ENCODE results near the gene CRYBB1.

Gene CRYBB1

GRCh38 chr22:26552466-26552865, 65.4 kb downstream of the CRYBB1 start:
- no peak for DNase-seq (ENCODE audit: low read depth)

GRCh38 chr22:26551568-26551967, 66.3 kb downstream of the CRYBB1 start:
- DNase-seq (ENCODE audit: low read depth) = no peak

- DNase-seq (ENCODE audit: low read depth) = no peak
These were observed 67.3 kb downstream of the CRYBB1 start for GRCh38 chr22:26550498-26551033.

- no peak for DNase-seq (ENCODE audit: low read depth)
These were observed 67.8 kb downstream of the CRYBB1 start for GRCh38 chr22:26549902-26550497.

Measured in stimulated activated CD8-positive, alpha-beta memory T cell treated with anti-CD3 and anti-CD28 coated beads, Interleukin-15, amount 100 ng/mL, for 24 hours (primary cell).